Measurements from ENCODE around the gene DHX30.
"Not testable (repeated sequence)": the region's sequence is repeated elsewhere in the genome, so short reads cannot be mapped to it uniquely, and the experiment has no call there.

DHX30 gene

DNA sequence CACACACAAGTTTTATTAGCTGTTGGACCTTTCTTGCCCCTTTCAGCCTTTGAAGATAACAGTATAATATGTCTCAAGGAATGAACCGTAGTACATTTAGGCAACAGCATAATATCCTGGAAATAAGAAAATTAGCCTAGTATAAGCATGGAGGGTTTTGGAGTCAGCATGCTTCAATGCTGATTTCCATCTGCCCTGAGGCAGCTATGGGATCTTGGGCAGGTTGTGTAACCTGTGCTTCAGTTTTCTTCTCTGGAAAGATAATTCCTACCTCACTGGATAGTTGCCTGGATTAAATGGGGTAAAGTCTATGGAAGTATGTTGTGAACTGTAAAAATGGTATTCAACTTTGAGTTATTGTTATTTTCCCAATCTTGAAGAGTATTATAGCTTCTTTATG lies 1.6 kb downstream of the DHX30 start:
- no peak for DNase-seq

DNA sequence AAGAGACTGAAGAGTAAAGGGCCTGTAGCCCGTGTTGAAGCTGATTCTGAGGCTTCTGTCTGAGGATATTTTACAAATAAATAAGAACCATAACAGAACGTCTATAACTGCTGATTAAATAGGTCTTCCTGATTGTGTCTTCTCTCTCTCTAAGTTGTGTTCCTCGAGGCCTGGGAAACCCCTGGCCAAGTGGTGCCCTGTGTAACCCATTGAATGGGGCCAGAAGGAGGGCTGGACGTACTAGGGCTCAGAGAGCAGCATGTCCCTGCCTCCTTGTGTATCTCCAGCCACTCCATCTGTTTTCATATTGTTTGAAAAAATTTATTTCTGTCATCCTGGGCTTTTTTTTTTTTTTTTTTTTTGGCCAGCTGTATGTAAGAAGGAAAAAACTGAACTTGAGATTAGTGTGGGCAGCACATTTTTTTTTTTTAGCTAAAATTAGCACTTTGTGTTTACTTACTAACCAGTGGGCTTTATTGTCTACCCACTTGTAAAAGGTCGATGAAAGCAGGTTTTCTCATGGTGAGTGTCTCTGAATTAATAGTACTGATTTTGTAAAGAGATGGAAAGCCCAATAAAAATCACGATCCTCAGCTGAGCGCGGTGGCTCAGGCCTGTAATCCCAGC lies 10.7 kb downstream of the DHX30 start:
- no peak for DNase-seq

DNA sequence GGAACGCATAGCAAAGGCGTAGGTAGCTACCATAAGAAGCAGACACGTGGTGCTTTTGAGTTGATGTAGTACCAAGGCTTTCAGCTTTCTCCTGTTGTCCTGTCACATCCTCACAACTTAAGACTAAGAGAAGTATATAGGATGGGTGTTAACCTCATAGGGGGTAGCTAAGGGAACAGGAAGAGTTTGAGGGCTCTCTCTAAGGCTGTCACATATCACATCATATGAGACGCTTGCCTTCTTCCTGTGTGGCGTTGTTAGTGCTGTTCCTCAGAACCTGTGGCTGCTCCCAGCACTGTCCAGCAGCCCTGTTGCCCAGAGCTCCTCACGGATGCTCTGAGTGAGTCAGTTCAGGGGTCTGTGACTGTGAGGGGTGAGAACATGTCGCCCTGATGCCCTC lies 14.7 kb downstream of the DHX30 start:
- DNase-seq, result no peak

DNA sequence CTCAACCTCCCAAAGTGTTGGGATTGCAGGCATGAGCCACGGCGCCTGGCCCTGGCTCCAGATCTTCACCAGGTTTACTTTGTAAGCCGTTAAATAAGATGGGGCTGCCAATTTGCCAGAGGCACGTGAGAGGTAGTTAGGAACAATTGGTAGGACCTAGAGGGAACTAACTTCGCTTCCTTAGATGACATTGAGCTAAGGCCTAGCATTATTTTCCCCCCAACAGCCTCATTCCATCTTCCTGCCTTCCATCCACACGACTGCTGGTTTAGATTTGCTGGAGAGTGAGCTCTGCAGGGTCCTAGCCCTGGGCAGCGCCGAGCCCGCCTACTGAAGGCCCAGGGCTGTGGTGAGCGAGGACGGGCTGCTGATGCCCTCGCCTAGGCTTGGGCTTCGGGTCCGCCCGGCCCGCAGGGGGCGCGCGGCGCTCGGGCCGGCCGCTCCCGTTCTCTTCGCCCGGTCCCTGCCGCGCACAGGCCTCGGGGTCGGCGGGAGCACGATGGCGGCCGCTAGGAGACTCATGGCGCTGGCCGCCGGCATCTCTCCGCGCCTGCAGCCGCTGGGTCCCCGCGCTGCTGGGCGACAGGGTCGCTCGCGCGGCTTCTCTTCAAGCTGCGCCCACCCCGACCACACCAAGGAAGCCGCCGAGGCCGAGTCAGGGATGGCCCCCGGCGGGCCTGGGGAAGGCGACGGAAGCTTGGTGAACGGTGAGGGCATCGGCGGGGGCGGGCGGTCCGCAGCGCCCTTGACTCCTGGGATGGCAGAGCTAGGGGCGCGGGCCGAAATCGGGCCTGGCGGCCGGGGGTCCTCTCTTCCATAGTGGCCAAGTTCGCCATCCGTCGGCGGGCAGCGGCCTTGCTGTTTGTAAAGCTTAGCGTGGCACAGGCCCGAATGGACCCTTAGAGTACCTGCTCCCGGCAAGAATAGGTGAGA lies 21.9 kb downstream of the DHX30 start:
- DNase-seq, result peak; percentile 70 to 74

DNA sequence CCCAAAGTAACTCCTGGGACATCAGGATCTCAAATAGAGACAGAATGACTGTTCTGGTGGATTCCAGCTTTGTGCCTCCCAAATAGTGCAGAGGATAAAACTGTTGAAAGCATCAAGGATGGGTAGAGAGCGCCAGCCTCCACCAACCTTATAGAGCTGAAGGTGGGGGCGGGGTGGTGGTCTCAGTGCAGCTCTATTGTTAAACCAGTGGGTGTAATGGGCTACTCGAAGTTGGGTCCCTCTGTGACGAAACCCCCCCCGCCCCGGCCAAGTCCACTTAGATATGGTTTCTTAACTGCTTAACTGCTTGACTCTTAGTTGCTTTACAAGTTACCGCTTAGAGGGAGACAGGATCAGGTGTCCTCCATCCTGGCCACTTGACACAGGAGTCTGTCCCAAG lies 22.7 kb downstream of the DHX30 start:
- DNase-seq, result no peak

DNA sequence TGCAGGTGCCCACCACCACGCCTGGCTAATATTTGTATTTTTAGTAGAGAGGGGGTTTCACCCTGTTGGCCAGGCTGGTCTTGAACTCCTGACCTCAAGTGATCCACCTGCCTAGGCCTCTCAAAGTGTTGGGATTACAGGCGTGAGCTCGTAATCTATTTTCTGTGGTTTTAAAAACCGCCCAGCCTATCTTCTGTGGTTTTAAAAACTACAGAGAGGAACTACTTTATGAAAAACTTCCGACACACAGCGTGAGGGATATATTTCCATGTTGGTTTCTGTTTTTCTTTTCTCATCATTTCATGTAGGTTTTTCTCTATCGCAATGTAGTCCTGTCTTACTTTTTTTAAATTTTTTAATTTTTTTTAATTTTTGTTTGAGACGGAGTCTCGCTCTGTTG lies 26.5 kb downstream of the DHX30 start:
- not testable (repeated sequence) for DNase-seq

DNA sequence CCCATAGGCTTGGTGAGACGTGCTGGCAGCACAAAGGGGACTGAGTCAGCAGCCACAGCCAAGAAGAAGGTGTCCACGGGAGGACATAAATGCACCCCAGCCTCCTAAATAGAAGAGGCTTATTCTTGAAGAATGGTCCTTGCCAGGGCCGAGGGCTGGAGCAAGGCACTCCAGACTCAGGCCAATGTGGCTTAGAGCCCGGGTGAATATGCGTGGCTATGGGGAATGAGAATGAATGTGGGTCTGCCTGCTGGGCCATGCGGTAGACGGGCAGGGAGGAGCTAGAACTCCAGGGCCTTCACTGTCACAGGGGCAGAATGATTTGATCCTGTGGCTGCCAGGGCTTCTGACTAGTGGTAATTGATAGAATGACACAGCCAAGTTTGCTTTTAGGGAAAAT lies 34.0 kb downstream of the DHX30 start:
- DNase-seq, result no peak

DNA sequence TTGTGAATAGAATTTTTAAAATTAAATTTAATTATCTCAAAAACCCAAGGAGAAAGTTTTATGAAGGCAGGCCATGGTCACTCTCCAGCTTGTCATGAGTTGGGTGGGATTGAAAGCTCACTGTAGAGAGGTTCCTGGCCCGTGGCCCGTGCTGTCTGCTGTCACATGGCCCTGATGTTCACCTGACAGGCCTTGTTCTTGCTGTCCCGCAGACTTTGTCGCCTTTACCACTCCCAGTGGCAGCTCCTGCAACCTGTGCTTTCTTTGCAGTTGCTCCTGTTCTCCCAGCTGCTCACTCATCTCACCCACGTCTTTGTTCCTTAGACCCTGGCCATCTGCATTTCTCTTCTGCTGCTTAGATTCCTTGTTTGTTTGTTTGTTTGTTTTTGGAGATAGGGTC lies 35.6 kb downstream of the DHX30 start:
- no peak for DNase-seq

DNA sequence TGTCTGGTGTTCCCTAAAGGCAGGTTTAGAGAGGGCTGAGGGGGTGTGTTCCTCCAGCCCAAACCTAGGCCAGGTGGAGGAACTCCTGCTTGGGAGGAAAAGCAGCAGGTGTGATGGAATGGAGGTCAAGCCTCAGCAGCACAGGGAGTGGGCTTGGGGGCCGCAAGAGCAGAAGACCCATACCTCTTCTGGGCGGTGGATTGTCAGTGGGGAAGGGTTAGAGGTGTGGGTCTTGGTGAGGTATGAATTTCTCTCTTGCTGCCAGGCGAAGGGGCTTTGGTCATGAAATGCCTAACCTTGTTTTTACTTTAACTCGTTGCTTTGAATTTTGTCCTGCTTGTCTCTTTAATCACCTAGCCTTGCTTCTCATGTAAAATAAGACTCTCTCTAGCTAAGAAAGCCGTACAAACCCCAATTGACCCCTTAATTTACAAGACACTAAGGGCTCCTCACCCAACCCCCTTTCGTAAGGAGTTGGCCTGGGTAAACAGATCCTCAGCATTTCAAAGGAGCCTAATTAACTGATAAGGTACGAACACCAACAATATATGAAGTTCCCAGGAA lies 38.9 kb downstream of the DHX30 start:
- no peak for DNase-seq

DNA sequence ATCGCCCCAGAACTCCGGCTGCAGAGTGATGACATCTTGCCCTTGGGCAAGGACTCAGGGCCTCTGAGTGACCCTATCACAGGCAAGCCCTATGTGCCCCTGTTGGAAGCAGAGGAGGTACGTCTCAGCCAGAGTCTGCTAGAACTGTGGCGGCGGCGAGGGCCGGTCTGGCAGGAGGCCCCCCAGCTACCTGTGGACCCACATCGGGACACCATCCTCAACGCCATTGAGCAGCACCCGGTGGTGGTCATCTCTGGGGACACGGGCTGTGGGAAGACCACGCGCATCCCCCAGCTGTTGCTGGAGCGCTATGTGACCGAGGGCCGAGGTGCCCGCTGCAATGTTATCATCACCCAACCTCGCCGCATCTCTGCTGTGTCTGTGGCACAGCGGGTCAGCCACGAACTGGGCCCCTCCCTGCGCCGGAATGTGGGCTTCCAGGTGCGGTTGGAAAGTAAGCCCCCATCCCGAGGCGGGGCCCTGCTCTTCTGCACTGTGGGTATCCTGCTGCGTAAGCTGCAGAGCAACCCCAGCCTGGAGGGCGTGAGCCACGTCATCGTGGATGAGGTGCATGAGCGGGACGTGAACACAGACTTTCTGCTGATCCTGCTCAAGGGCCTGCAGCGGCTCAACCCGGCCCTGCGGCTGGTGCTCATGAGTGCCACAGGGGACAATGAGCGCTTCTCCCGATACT lies 43.4 kb downstream of the DHX30 start:
- no peak for DNase-seq

DNA sequence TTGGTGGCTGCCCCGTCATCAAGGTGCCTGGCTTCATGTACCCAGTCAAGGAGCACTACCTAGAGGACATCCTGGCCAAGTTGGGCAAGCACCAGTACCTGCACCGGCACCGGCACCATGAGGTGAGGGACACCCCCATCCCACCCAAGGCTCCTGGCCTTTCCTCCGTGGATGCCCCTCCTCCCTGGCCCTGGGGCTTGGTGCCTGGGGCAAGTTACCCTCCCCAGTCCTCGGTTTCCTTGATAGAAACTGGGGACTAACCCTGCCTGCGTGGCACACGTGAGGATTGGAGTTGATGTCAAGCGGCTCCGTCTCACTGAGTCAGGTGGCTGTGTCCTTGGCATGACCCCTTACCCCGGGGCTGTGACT lies 43.9 kb downstream of the DHX30 start:
- DNase-seq, result no peak

DNA sequence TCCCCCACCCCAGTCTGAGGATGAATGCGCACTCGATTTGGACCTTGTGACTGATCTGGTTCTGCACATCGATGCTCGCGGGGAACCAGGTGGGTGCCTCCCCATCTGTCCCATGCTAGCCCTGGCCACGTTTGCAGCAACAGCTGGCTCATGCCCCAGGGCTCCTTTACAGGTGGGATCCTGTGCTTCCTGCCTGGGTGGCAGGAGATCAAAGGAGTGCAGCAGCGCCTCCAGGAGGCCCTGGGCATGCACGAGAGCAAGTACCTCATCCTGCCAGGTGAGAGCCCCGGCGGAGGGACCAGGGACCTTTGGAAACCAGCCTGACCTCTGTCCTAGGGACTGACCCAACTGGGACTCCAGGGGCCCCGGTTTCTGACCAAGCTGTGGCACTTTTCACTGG lies 44.3 kb downstream of the DHX30 start:
- no peak for DNase-seq

DNA sequence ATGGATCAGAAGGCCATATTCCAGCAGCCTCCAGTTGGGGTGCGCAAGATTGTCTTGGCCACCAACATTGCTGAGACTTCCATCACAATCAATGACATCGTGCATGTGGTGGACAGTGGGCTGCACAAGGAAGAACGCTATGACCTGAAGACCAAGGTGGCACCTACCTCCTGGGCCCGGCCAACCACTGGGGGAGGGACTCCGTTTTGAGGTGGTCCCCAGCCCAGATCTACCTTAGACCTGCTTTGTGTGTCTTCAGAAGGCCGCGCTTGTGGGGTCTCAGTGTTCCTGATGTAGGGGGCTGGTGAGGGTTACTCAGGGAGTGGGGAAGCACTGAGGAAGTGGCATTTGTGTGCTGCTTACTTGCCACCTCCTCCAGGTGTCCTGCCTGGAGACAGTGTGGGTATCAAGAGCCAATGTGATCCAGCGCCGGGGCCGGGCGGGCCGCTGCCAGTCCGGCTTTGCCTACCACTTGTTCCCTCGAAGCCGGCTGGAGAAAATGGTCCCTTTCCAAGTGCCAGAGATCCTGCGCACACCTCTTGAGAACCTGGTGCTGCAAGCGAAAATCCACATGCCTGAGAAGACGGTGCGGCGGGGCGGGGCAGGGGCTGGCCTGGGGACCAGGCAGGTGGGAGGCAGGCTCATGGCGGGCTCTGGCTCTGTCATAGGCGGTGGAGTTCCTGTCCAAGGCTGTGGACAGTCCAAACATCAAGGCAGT lies 45.0 kb downstream of the DHX30 start:
- DNase-seq, result no peak

DNA sequence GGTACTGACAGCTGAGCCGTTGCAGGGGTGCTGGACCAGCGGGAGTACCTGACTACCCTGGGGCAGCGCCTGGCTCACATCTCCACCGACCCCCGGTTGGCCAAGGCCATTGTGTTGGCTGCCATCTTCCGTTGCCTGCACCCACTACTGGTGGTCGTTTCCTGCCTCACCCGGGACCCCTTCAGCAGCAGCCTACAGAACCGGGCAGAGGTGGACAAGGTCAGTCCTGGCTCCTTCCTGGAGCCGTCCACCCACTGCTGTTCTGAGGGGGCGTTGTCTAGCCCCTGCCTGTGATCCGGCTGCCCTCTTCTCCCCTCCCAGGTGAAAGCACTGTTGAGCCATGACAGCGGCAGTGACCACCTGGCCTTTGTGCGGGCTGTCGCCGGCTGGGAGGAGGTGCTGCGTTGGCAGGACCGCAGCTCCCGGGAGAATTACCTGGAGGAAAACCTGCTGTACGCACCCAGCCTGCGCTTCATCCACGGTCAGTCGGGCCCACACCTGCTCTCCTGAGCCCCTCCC lies 45.7 kb downstream of the DHX30 start:
- no peak for DNase-seq

DNA sequence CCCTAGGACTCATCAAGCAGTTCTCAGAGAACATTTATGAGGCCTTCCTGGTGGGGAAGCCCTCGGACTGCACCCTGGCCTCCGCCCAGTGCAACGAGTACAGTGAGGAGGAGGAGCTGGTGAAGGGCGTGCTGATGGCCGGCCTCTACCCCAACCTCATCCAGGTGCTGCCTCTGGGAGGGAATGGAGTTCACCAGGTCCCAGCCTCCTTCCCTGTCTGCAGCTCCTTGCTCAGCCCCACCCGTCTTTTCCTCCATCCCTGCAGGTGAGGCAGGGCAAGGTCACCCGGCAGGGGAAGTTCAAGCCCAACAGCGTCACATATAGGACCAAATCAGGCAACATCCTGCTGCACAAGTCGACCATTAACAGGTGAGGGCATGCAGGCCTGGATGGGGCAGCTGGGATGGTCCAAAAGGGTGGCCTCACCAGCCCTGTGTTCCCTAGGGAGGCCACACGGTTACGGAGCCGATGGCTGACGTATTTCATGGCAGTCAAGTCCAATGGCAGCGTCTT lies 46.3 kb downstream of the DHX30 start:
- no peak for DNase-seq

DNA sequence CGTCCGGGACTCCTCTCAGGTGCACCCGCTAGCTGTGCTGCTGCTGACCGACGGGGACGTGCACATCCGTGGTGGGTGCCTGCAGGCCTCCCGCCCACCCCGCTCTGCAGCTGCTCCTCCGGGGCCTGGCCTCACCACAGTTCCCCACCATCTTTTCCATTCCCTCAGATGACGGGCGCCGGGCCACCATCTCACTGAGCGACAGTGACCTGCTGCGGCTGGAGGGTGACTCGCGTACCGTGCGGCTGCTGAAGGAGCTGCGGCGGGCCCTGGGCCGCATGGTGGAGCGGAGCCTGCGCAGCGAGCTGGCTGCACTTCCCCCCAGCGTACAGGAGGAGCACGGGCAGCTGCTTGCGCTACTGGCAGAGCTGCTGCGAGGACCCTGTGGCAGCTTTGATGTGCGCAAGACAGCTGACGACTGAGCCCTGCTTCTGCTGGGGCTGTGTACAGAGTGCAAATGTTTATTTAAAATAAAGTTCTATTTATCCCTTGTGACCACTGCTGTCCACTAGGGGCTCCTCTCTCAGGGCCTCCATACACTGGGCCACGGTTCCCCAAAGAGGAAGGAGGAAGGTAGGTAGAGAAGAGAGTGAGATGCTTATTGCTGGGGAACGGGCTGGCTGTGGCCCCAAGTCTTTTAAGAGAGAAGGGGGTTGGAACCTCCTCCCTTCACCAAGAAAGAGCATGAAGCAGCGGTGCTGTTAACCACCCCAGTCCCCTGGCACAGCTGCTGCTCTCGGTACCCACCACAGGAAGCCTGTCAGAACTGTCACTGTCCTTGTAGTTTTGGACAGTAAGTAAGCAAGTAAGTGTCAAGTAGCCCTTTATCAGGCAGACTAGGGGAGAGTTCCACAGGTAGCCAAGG lies 47.0 kb downstream of the DHX30 start:
- DNase-seq, result no peak

DNA sequence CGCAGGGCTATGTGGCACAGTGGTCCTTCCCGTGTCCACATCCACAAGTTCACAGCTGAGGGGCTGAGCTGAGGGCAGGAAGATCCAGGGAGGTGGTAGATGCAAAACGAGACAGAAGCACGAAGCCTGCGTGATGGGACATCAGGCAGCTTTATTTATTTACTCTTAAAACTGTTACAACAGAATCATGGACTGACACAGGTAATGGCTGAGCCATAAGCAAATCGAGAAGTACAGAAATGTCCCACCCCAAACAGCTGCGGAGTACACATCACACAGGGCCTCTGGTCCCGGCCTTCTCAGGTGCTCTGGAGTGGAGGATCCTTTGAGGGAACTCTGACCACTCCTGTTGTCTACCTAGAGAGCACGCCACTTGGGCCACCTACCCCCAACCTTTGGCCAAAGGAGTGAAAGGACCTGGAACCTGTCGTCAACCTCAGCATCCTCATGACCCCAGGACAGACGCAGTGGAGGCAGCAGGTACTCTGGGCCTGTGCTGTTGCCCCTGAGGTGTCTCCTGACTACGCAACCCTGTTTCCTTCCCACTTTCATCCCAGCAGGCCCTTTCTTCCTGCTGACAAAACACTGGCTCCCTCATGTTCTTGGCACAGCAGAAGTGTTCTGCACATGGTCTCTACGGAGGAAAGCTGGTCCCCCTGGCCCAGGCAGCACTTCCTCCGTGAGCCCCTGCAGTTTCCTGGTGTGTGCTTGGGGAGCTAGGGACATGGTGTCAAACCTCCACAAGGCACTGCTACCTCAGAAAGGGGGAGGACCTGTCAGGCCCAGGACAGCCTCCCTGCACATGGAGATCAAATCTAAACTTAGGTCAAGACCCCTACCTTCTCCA lies 47.8 kb downstream of the DHX30 start:
- no peak for DNase-seq

DNA sequence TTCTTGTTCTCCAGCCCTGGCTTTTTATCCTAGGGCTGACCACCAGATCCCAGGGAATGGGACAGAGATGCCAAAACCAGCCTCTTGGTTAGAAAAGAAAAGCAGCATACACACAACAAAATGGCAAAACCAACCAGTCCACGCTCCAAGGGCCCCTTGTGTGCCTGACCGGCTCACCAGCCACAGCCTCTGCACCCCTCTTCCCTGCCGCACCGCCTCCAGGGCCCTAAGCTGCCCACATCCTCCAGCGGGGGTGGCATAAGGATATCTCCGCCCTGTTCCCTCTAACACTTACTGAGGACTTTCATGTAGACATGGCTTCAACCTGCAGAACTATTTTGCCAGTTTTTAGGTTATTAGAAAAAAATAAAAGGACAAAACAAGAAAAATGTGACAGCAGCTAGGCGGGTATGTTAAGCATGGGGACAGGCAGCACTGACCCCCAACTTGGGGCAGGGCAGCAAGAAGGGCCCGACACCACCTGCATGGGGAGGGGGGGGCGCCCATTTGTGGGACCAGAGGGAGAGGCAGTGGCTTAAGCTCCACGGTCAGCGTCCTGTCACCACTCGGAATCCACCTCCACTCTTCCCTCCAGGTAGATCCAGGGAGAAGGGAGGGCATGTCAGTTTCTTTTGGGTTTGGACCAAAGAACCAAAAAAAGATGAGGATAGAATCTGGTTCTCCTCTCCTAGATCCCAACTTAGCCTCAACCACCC lies 49.1 kb downstream of the DHX30 start:
- no peak for DNase-seq

Measured in stimulated activated CD4-positive, alpha-beta T cell treated with anti-CD3 and anti-CD28 coated beads, Interleukin-4, amount 100 ng/mL, for 4 hours (primary cell).